Left lung (tissue), 10 donors: ENCODE data around the gene HACD2. TPM values are rescaled to one million over a fixed set of nuclear protein-coding genes. Genes with fewer than 3 reads are reported as not detected.

Source experiments
- ATAC-seq: fragments of 200-7000 bp; cut with Tn5 transposase; one replicate; pipeline ENCODE4 v1.9.1; 2020; ENCODE audit warnings: moderate library complexity
- DNase-seq, 4 donors: peaks; one replicate each; pipeline ENCODE4 v3.0.0-alpha.2; 2013 to 2020
- H3K27ac ChIP-seq, 2 donors: fragments of 200-600 bp; sonication (generic) in 1 of 2; one replicate each; pipeline versions ENCODE4 v1.5.0 to v1.8.0; 2020 to 2021
- H3K27me3 ChIP-seq, 2 donors: fragments of 200-600 bp; sonication (generic) in 1 of 2; one replicate each; pipeline versions ENCODE4 v1.5.0 to v1.8.0; 2020 to 2021
- H3K36me3 ChIP-seq, 2 donors: fragments of 200-600 bp; sonication (generic) in 1 of 2; one replicate each; pipeline versions ENCODE4 v1.5.0 to v1.8.0; 2020 to 2021
- H3K4me1 ChIP-seq, 2 donors: fragments of 200-600 bp; one replicate each; pipeline ENCODE4 v1.8.0; 2021
- H3K4me3 ChIP-seq, 2 donors: fragments of 200-600 bp; sonication (generic) in 1 of 2; one replicate each; pipeline versions ENCODE4 v1.5.0 to v1.8.0; 2020 to 2021; ENCODE audit warnings: mild to moderate bottlenecking in 1 of 2
- H3K9me3 ChIP-seq, 2 donors: fragments of 200-600 bp; sonication (generic) in 1 of 2; one replicate each; pipeline versions ENCODE4 v1.5.0 to v1.8.0; 2020 to 2021
- intact Hi-C, 2 donors: fragments of 100-400 bp; cut with DNase I; formaldehyde crosslinking; loops; one replicate each; pipeline versions ENCODE4 v1.11.2 to v1.14.2; 2022
- polyA plus RNA-seq, 6 donors: library from polyadenylated mRNA; unstranded; fragments of 120-200 nt; gene quantifications; one replicate each; pipeline ENCODE4 v1.2.1, GENCODE V29; 2013; ENCODE audit not compliant: insufficient read length in 6 of 6
- total RNA-seq, 2 donors: library from RNA; stranded (reverse); fragmentation: NEBNext Ultra II Directional; extraction: Animal tissue kit (Norgen Biotek cat#: 25700); gene quantifications; one replicate each; pipeline ENCODE4 v1.2.1, GENCODE V29; 2021
- TF ChIP-seq, protein P1 (sequence below), 2 donors: fragments of 200-600 bp; sonication (generic) in 1 of 2; IDR thresholded peaks; one replicate each; pipeline versions ENCODE4 v1.5.0 to v1.8.0; 2021; ENCODE audit warnings: antibody characterized with exemption in 2 of 2
- donor health status: DM: no; HTN: yes; CAD: no.
- donor health status: DM: no; HTN: no; CAD: no.

HACD2 gene
- total and polyA plus RNA-seq, 8 donors = 33.6 to 60.9 (median 39.0) TPM

DNA sequence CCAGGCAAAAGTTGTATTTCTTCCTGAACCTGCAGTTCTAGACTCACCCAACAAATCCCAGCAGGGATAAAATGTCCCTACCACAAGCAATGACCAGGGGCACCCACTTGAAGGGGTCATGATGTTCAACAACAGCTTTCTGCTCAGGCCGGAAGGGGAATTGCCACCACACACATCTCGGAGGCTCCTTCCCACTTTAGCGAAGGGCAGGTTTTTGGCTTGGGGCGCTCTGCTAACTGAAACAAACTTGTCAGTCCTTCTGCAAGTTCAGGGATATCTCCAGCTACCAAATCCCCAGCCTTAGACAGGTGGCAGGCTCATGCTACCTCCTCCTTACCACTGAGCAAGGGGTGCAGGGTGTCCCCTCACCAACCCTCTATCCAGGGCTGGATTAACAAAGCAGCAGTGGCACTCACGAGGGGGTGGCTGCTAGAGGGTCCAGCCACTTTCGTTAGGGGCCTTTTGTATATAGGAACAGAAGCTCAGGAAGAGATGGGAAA lies 138.2 kb downstream of the HACD2 start:
- no peaks in the 10 kb centered on the region for H3K9me3 ChIP-seq
- intact Hi-C loops = no loop called here
- no peak for DNase-seq
- no peak for ATAC-seq
- peaks cover 29 to 87% of the 10 kb centered on the region in 2 donors for H3K27me3 ChIP-seq
- H3K4me3 ChIP-seq = no peak overlapping the region
- H3K27ac ChIP-seq = no peak overlapping the region
- no peaks in the 10 kb centered on the region for H3K36me3 ChIP-seq
- TF ChIP-seq, protein P1, sequence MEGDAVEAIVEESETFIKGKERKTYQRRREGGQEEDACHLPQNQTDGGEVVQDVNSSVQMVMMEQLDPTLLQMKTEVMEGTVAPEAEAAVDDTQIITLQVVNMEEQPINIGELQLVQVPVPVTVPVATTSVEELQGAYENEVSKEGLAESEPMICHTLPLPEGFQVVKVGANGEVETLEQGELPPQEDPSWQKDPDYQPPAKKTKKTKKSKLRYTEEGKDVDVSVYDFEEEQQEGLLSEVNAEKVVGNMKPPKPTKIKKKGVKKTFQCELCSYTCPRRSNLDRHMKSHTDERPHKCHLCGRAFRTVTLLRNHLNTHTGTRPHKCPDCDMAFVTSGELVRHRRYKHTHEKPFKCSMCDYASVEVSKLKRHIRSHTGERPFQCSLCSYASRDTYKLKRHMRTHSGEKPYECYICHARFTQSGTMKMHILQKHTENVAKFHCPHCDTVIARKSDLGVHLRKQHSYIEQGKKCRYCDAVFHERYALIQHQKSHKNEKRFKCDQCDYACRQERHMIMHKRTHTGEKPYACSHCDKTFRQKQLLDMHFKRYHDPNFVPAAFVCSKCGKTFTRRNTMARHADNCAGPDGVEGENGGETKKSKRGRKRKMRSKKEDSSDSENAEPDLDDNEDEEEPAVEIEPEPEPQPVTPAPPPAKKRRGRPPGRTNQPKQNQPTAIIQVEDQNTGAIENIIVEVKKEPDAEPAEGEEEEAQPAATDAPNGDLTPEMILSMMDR (IDR thresholded peaks at IDR 0.05) = no peak
- H3K4me1 ChIP-seq = peaks cover 0 to 23% of the 10 kb centered on the region in 2 donors

DNA sequence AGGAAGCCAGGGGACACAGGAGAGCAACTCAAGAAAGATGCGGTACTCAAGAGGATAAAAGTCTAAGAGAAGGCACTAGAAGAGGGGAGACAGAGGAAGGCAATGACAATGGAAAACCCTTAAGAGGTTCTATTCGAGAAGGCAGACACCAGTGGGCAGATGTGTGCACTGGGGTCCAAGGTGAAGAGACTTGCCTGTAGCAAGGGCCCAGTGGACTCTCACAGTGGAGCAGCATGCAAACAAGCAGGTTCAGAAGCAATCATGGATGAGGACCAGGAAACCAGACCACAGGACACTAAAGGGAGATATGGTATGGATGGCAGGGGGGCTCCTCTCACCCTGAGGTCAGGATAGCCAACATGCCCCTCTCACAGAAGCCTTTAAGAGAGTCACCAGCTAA lies 138.6 kb downstream of the HACD2 start:
- Histone ChIP-seq H3K4me1 (peaks cover 0 to 23% of the 10 kb centered on the region in 2 donors), H3K27me3 (peaks cover 29 to 83% of the 10 kb centered on the region in 2 donors), H3K4me3 (no peak overlapping the region), H3K27ac (no peak overlapping the region), H3K36me3 (no peaks in the 10 kb centered on the region), H3K9me3 (no peaks in the 10 kb centered on the region)
- ATAC-seq (no peak), DNase-seq (no peak)
- TF ChIP-seq, protein P1 (IDR thresholded peaks at IDR 0.05) = no peak
- intact Hi-C loops = no loop called here

DNA sequence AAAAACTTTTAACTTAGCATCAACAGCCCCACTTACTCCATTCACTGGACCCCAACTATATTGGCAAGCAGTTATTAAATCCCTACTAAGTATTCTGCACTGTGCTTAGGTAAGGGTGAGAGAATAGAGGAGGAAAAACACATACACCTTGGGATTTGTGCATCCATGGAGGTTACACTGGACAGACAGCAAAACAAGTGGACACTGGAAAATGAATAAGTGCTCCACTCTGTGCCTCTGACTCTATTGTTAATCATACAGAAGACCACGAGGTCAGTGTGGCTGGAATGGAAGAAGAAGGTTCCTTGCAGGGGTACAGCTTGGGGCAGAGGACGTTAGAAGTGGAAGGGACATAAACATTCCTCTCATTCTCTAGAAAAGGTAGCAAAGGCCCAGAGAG lies 139.2 kb downstream of the HACD2 start:
- H3K9me3 ChIP-seq = no peaks in the 10 kb centered on the region
- H3K27me3 ChIP-seq = peaks cover 29 to 78% of the 10 kb centered on the region in 2 donors
- intact Hi-C loops = no loop called here

DNA sequence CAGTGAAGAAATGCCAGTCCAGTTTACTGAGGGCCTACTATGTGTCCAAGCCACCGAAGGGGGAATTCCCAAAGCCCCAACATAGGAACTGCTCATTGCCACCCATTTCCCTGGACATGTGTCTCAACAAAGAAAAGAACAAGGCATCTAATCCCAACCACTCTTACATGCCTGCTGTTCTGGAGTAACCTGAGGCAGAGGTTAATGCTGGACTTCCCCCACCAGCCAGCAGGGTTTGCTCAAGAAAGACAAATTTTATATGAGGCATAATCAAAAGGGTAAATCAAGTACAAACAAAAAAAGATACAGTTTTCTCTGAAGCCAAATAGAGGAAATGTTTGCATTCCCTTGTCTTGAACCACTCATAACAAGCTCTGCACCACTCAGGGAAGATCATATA lies 140.1 kb downstream of the HACD2 start:
- DNase-seq (no peak), ATAC-seq (no peak)
- H3K4me1 ChIP-seq = peaks cover 0 to 17% of the 10 kb centered on the region in 2 donors
- no peaks in the 10 kb centered on the region for H3K36me3 ChIP-seq
- H3K9me3 ChIP-seq = no peaks in the 10 kb centered on the region
- H3K4me3 ChIP-seq = no peak overlapping the region
- intact Hi-C loops = no loop called here
- TF ChIP-seq, protein P1 (IDR thresholded peaks at IDR 0.05) = no peak
- peaks cover 19 to 68% of the 10 kb centered on the region in 2 donors for H3K27me3 ChIP-seq
- no peak overlapping the region for H3K27ac ChIP-seq

More for the DNA sequence above, 139.2 kb downstream of the HACD2 start:
- no peak overlapping the region for H3K27ac ChIP-seq
- TF ChIP-seq, protein P1 (IDR thresholded peaks at IDR 0.05) = no peak
- H3K4me3 ChIP-seq = no peak overlapping the region
- ATAC-seq (no peak), DNase-seq (no peak)
- H3K36me3 ChIP-seq = no peaks in the 10 kb centered on the region
- H3K4me1 ChIP-seq = peaks cover 0 to 23% of the 10 kb centered on the region in 2 donors

DNA sequence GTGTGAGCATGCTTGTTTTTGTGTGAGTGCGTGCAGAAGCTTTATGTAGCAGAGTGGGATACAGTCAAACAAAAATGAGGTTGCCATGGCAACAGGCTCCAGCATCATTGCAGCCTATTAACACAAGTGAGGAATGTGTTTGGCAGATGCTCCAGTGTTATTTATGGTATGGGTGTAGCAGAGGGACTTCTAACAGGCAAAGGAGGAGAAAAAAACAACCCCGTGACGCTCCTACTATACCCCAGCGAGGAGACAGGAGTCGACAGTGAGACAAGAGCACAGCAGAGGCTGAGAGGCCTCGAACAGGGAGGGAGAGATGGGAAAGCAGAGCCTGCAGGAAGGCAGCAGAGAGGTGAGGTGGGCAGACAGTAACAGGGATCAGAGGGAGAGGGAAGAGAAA lies 140.8 kb downstream of the HACD2 start:
- Histone ChIP-seq H3K4me3 (no peak overlapping the region), H3K4me1 (peaks cover 0 to 10% of the 10 kb centered on the region in 2 donors), H3K27me3 (peaks cover 16 to 61% of the 10 kb centered on the region in 2 donors), H3K9me3 (no peaks in the 10 kb centered on the region), H3K27ac (no peak overlapping the region), H3K36me3 (no peaks in the 10 kb centered on the region)
- no peak for DNase-seq
- ATAC-seq = no peak
- TF ChIP-seq, protein P1 (IDR thresholded peaks at IDR 0.05) = no peak
- intact Hi-C loops = no loop called here
